Measurements from ENCODE around the gene UBASH3B.

Gene UBASH3B

DNA sequence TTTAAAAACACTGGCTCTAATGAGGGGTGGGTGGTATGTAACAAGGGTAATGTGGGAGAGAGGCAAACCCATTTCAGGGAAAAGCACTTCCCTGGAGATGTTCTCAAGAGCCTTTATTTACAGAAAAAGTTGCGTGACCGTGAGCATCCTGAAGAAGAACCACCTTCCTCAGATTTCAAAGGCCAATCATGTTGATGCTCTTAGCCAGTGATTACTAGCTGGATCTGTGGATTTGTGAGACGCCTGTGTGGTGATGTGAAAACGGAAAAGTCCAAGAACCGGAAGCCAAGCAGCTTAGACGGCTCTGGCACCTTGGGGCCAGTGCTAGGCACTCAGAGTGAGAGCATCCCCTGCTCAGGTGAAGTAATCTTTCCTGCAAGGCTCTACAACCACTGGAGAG, 12.6 kb upstream of the UBASH3B start:
- no peaks in the 10 kb centered on the region for H3K36me3 ChIP-seq (ENCODE audit: insufficient read depth, low read length)
- H4K20me1 ChIP-seq (ENCODE audit: insufficient read depth, low read length, poor library complexity, severe bottlenecking), result no peaks in the 10 kb centered on the region
- no peaks in the 10 kb centered on the region for H3K79me2 ChIP-seq (ENCODE audit: insufficient read depth, low read length)
- no peak overlapping the region for H3K4me2 ChIP-seq (ENCODE audit: low read depth, low read length, poor library complexity, severe bottlenecking)
- TF ChIP-seq, protein P1, sequence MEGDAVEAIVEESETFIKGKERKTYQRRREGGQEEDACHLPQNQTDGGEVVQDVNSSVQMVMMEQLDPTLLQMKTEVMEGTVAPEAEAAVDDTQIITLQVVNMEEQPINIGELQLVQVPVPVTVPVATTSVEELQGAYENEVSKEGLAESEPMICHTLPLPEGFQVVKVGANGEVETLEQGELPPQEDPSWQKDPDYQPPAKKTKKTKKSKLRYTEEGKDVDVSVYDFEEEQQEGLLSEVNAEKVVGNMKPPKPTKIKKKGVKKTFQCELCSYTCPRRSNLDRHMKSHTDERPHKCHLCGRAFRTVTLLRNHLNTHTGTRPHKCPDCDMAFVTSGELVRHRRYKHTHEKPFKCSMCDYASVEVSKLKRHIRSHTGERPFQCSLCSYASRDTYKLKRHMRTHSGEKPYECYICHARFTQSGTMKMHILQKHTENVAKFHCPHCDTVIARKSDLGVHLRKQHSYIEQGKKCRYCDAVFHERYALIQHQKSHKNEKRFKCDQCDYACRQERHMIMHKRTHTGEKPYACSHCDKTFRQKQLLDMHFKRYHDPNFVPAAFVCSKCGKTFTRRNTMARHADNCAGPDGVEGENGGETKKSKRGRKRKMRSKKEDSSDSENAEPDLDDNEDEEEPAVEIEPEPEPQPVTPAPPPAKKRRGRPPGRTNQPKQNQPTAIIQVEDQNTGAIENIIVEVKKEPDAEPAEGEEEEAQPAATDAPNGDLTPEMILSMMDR (conservative IDR thresholded peaks at IDR 0.05; ENCODE audit: low read length), result no peak
- no peak for TF ChIP-seq EZH2phosphoT487 (IDR thresholded peaks at IDR 0.05; ENCODE audit: borderline replicate concordance)
- no peak overlapping the region for H2AFZ ChIP-seq (ENCODE audit: low read length)
- H3K9me2 ChIP-seq (replicated peaks; ENCODE audit: low read depth, low read length), result no peaks in the 10 kb centered on the region
- H3K4me3 ChIP-seq (ENCODE audit: low read length, poor library complexity, severe bottlenecking), result no peak overlapping the region
- H3K27me3 ChIP-seq (ENCODE audit: insufficient read depth, low read length, poor library complexity, severe bottlenecking), result no peaks in the 10 kb centered on the region
- H3K9ac ChIP-seq (ENCODE audit: low read depth, low read length, poor library complexity, severe bottlenecking), result no peak overlapping the region
- no peaks in the 10 kb centered on the region for H3K9me3 ChIP-seq (ENCODE audit: insufficient read depth, low read depth, low read length)
- peaks cover 9% of the 10 kb centered on the region for H3K4me1 ChIP-seq (ENCODE audit: insufficient read depth, low read length, poor library complexity, severe bottlenecking)
- no peaks in the 10 kb centered on the region; the same call in 1 of the 2 replicates for H3F3A ChIP-seq (ENCODE audit: low read depth)

DNA sequence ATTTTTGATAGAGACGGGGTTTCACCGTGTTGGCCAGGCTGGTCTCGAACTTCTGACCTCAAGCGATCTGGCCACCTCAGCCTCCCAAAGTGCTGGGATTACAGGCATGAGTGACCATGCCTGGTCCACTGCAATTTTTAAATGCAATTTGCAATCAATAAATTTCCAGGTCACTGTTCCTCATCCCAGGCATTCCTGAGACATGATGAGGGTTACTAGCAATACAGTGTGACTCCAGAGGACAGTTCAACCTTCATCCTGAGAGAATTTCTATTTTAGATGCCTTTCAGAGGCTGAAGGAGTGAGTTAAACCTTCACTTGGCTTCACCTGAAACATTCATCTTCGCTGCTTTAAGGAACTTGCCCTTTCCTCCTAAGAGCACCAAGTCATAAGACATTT, 9.7 kb upstream of the UBASH3B start:
- Histone ChIP-seq H3K27me3 (ENCODE audit: insufficient read depth, low read length, poor library complexity, severe bottlenecking) (no peaks in the 10 kb centered on the region), H3K4me1 (ENCODE audit: insufficient read depth, low read length, poor library complexity, severe bottlenecking) (peaks cover 13% of the 10 kb centered on the region), H3K36me3 (ENCODE audit: insufficient read depth, low read length) (no peaks in the 10 kb centered on the region), H3K4me2 (ENCODE audit: low read depth, low read length, poor library complexity, severe bottlenecking) (no peak overlapping the region), H3K79me2 (ENCODE audit: insufficient read depth, low read length) (no peaks in the 10 kb centered on the region), H3K9me3 (ENCODE audit: insufficient read depth, low read depth, low read length) (no peaks in the 10 kb centered on the region), H4K20me1 (ENCODE audit: insufficient read depth, low read length, poor library complexity, severe bottlenecking) (no peaks in the 10 kb centered on the region), H3K9me2 (replicated peaks; ENCODE audit: low read depth, low read length) (no peaks in the 10 kb centered on the region), H2AFZ (ENCODE audit: low read length) (no peak overlapping the region), H3K9ac (ENCODE audit: low read depth, low read length, poor library complexity, severe bottlenecking) (no peak overlapping the region), H3F3A (ENCODE audit: low read depth) (no peaks in the 10 kb centered on the region), H3K4me3 (ENCODE audit: low read length, poor library complexity, severe bottlenecking) (no peak overlapping the region)
- TF ChIP-seq, protein P1 (conservative IDR thresholded peaks at IDR 0.05; ENCODE audit: low read length), result no peak
- TF ChIP-seq EZH2phosphoT487 (IDR thresholded peaks at IDR 0.05; ENCODE audit: borderline replicate concordance), result no peak

DNA sequence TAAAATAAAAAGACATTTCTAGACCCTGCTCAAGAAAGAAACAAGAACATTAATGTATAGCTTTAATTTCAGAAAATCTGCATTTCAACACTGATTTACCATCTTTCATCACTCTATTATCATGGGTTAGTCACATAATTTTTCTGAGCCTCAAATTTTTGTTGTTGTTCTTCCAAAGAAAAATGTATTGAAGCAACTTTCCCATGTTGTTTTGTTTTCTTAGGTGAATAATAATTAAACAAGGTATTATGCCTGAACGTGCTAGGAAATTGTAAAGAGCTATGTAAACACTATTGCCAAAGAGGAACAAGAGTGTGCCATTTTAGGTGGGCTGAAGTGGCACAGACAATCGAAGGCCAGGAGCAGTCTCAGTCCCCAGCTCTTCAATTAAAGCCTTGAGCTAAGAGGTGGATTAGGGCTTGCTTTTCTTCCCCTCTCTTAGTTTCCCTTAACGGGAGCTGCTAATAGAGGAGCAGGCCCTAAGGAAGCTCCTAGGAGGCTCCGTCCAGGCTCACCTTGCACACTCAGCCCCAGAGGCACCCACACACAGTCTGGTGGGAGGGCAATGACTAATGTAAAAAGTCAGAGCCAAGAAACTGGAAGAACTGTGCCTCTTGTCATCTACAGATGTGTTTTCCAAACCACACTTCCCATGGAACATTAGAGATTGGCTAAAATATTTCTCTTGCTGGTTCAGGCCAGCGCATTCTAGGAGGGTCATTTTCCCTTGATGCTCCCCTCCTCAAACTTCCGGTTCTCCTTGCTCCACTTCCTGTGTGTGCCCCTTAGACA, 8.8 kb upstream of the UBASH3B start:
- no peaks in the 10 kb centered on the region for H3F3A ChIP-seq (ENCODE audit: low read depth)
- no peaks in the 10 kb centered on the region for H4K20me1 ChIP-seq (ENCODE audit: insufficient read depth, low read length, poor library complexity, severe bottlenecking)
- no peak overlapping the region for H3K4me2 ChIP-seq (ENCODE audit: low read depth, low read length, poor library complexity, severe bottlenecking)
- H3K9ac ChIP-seq (ENCODE audit: low read depth, low read length, poor library complexity, severe bottlenecking), result no peak overlapping the region
- H3K4me1 ChIP-seq (ENCODE audit: insufficient read depth, low read length, poor library complexity, severe bottlenecking), result peaks cover 13% of the 10 kb centered on the region
- H3K4me3 ChIP-seq (ENCODE audit: low read length, poor library complexity, severe bottlenecking), result no peak overlapping the region
- TF ChIP-seq, protein P1 (conservative IDR thresholded peaks at IDR 0.05; ENCODE audit: low read length), result no peak
- TF ChIP-seq EZH2phosphoT487 (IDR thresholded peaks at IDR 0.05; ENCODE audit: borderline replicate concordance), result no peak
- H3K36me3 ChIP-seq (ENCODE audit: insufficient read depth, low read length), result no peaks in the 10 kb centered on the region
- no peak overlapping the region for H2AFZ ChIP-seq (ENCODE audit: low read length)
- H3K9me2 ChIP-seq (replicated peaks; ENCODE audit: low read depth, low read length), result no peaks in the 10 kb centered on the region
- no peaks in the 10 kb centered on the region for H3K9me3 ChIP-seq (ENCODE audit: insufficient read depth, low read depth, low read length)
- H3K27me3 ChIP-seq (ENCODE audit: insufficient read depth, low read length, poor library complexity, severe bottlenecking), result no peaks in the 10 kb centered on the region
- H3K79me2 ChIP-seq (ENCODE audit: insufficient read depth, low read length), result no peaks in the 10 kb centered on the region
